WTC11 (cell line): Measurements from ENCODE around the gene RPA3.

Source experiments
- CBFB ChIP-seq: sonication (generic); formaldehyde crosslinking; IDR thresholded peaks from 2 replicates; pipeline ENCODE4 v1.8.1; 2022; ENCODE audit warnings: mild to moderate bottlenecking, low read depth, missing genetic modification reagents
- ELF4 ChIP-seq: sonication (generic); formaldehyde crosslinking; IDR thresholded peaks from 2 replicates; pipeline ENCODE4 v1.8.1; 2022; ENCODE audit warnings: low read depth, mild to moderate bottlenecking, moderate library complexity, missing genetic modification reagents
- FOXK1 ChIP-seq: sonication (generic); formaldehyde crosslinking; IDR thresholded peaks from 2 replicates; pipeline ENCODE4 v1.8.0; 2022; ENCODE audit warnings: mild to moderate bottlenecking, moderate library complexity, missing genetic modification reagents
- FOXP4 ChIP-seq: sonication (generic); formaldehyde crosslinking; IDR thresholded peaks from 2 replicates; pipeline ENCODE4 v1.8.0; 2022; ENCODE audit warnings: mild to moderate bottlenecking, missing genetic modification reagents
- GABPB1 ChIP-seq: sonication (generic); formaldehyde crosslinking; IDR thresholded peaks from 2 replicates; pipeline ENCODE4 v1.8.1; 2023; ENCODE audit warnings: mild to moderate bottlenecking, missing genetic modification reagents
- NR1H2 ChIP-seq: sonication (generic); formaldehyde crosslinking; IDR thresholded peaks from 2 replicates; pipeline ENCODE4 v1.9.0; 2021; ENCODE audit warnings: mild to moderate bottlenecking, moderate library complexity, missing genetic modification reagents
- RELA ChIP-seq: sonication (generic); formaldehyde crosslinking; IDR thresholded peaks from 2 replicates; pipeline ENCODE4 v1.8.1; 2022; ENCODE audit warnings: missing genetic modification reagents, mild to moderate bottlenecking, borderline replicate concordance
- SP1 ChIP-seq: sonication (generic); formaldehyde crosslinking; conservative IDR thresholded peaks from 2 replicates; pipeline ENCODE4 v1.8.1; 2022; ENCODE audit warnings: missing genetic modification reagents
- USF1 ChIP-seq: sonication (generic); formaldehyde crosslinking; IDR thresholded peaks from 2 replicates; pipeline ENCODE4 v1.8.0; 2022; ENCODE audit warnings: mild to moderate bottlenecking, missing genetic modification reagents
- ZNF317 ChIP-seq: sonication (generic); formaldehyde crosslinking; IDR thresholded peaks from 2 replicates; pipeline ENCODE4 v1.8.1; 2023; ENCODE audit warnings: low read depth, mild to moderate bottlenecking, moderate library complexity, missing genetic modification reagents, borderline replicate concordance
- TF ChIP-seq, protein P1 (sequence below): fragments of 200-600 bp; IDR thresholded peaks from 2 replicates; pipeline ENCODE4 v1.8.0; 2022; ENCODE audit warnings: antibody characterized with exemption
- TF ChIP-seq, protein P2 (sequence below): sonication (generic); formaldehyde crosslinking; conservative IDR thresholded peaks from 2 replicates; pipeline ENCODE4 v1.8.1; 2023; ENCODE audit warnings: mild to moderate bottlenecking, low read depth, missing genetic modification reagents, moderate library complexity
- TF ChIP-seq, protein P3 (sequence below): sonication (generic); formaldehyde crosslinking; IDR thresholded peaks from 2 replicates; pipeline ENCODE4 v1.8.1; 2023; ENCODE audit warnings: mild to moderate bottlenecking, missing genetic modification reagents

DNA sequence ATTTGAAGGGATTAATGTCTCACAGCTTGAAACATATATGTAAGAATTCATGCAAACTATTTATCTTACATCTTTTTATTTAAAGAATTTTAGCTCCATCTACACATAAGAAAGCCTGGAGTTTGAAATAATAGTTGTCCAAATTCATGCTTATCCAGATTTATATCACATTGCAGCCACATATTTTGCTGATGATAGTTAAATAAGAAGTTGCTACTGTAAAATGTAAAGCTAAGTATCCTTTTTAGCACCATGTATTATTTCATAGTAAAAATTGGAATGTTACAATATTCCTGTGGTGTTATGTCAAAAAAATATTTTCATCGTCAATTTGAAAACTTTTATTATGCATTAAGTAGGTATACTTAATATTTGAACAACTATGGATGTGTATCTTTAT, 105.2 kb downstream of the RPA3 start:
- TF ChIP-seq, protein P1, sequence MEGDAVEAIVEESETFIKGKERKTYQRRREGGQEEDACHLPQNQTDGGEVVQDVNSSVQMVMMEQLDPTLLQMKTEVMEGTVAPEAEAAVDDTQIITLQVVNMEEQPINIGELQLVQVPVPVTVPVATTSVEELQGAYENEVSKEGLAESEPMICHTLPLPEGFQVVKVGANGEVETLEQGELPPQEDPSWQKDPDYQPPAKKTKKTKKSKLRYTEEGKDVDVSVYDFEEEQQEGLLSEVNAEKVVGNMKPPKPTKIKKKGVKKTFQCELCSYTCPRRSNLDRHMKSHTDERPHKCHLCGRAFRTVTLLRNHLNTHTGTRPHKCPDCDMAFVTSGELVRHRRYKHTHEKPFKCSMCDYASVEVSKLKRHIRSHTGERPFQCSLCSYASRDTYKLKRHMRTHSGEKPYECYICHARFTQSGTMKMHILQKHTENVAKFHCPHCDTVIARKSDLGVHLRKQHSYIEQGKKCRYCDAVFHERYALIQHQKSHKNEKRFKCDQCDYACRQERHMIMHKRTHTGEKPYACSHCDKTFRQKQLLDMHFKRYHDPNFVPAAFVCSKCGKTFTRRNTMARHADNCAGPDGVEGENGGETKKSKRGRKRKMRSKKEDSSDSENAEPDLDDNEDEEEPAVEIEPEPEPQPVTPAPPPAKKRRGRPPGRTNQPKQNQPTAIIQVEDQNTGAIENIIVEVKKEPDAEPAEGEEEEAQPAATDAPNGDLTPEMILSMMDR, result no peak
- TF ChIP-seq ELF4 (CRISPR knock-in tag), result no peak
- TF ChIP-seq, protein P2, sequence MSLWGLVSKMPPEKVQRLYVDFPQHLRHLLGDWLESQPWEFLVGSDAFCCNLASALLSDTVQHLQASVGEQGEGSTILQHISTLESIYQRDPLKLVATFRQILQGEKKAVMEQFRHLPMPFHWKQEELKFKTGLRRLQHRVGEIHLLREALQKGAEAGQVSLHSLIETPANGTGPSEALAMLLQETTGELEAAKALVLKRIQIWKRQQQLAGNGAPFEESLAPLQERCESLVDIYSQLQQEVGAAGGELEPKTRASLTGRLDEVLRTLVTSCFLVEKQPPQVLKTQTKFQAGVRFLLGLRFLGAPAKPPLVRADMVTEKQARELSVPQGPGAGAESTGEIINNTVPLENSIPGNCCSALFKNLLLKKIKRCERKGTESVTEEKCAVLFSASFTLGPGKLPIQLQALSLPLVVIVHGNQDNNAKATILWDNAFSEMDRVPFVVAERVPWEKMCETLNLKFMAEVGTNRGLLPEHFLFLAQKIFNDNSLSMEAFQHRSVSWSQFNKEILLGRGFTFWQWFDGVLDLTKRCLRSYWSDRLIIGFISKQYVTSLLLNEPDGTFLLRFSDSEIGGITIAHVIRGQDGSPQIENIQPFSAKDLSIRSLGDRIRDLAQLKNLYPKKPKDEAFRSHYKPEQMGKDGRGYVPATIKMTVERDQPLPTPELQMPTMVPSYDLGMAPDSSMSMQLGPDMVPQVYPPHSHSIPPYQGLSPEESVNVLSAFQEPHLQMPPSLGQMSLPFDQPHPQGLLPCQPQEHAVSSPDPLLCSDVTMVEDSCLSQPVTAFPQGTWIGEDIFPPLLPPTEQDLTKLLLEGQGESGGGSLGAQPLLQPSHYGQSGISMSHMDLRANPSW, result no peak
- no peak for TF ChIP-seq NR1H2 (CRISPR knock-in tag)
- no peak for TF ChIP-seq FOXP4 (CRISPR knock-in tag)
- no peak for TF ChIP-seq CBFB (CRISPR knock-in tag)
- no peak for TF ChIP-seq FOXK1
- no peak for TF ChIP-seq RELA (CRISPR knock-in tag)
- no peak for TF ChIP-seq ZNF317 (CRISPR knock-in tag)
- TF ChIP-seq SP1 (CRISPR knock-in tag), result no peak
- TF ChIP-seq USF1 (CRISPR knock-in tag), result no peak
- TF ChIP-seq GABPB1 (CRISPR knock-in tag), result no peak
- TF ChIP-seq, protein P3, sequence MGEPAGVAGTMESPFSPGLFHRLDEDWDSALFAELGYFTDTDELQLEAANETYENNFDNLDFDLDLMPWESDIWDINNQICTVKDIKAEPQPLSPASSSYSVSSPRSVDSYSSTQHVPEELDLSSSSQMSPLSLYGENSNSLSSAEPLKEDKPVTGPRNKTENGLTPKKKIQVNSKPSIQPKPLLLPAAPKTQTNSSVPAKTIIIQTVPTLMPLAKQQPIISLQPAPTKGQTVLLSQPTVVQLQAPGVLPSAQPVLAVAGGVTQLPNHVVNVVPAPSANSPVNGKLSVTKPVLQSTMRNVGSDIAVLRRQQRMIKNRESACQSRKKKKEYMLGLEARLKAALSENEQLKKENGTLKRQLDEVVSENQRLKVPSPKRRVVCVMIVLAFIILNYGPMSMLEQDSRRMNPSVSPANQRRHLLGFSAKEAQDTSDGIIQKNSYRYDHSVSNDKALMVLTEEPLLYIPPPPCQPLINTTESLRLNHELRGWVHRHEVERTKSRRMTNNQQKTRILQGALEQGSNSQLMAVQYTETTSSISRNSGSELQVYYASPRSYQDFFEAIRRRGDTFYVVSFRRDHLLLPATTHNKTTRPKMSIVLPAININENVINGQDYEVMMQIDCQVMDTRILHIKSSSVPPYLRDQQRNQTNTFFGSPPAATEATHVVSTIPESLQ, result no peak
